AG08396 (cell line): ENCODE measurements around the gene CD22.

ENCODE experiments used
- DNase-seq: peaks from one replicate; pipeline ENCODE4 v3.0.0; 2012; ENCODE audit warnings: low spot score, mixed read lengths

Gene CD22

DNA sequence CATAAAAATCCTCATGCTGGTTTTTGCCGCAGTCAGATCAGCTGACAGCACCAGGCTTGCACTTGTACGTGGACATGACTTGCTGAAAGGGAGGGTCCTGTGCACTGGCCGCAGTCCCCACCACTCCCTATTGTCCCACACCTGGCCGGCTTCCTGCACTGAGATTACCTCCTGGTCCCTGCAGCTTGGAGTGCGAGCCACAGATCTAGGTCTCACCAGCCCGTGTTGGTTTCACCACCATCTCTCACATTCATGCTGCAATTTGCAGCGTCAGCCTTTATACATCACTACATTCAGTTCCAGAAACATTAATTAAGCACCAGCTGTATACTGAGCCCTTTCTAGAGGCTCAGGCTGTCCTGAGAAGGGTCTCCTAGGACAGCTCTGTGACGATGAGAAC is 15.0 kb upstream of the CD22 start:
- DNase-seq, result no peak

GRCh38 chr19:35314858-35315470 is 14.0 kb upstream of the CD22 start:
- no peak for DNase-seq

- no peak for DNase-seq
Measured at GRCh38 chr19:35315883-35316282, 13.1 kb upstream of the CD22 start.

- DNase-seq, result no peak
Measured at GRCh38 chr19:35316560-35316959, 12.4 kb upstream of the CD22 start.

DNA sequence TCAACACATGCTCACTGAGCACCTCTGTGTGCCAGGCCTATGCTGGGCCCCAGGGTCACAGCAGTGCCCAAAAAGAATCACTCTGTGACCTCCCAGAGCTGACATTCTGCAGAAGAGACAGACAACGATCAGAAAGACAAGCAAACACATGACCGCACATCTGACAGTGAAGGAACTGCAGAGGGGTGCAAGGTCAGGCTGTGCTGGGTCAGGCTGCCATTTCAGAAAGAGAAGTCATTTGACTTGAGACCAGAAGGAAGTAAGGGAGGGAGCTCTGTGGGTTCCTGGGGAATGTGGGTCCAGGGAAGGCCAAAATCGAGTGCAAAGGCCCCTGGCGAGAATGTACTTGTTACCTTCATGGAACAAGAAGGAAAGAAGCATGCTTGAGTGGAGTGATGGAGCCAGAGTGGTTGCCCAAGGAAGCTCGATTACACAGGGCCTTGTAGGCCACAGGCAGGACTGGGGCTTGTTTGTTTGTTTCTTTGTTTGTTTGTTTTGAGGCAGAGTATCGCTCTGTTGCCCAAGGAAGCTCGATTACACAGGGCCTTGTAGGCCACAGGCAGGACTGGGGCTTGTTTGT is 11.4 kb upstream of the CD22 start:
- DNase-seq, result no peak

- peak; percentile 72 for DNase-seq
Measured at GRCh38 chr19:35318679-35319448, 10.1 kb upstream of the CD22 start.

- no peak for DNase-seq
Measured at GRCh38 chr19:35320065-35320713, 8.8 kb upstream of the CD22 start.

- DNase-seq, result no peak
Measured at GRCh38 chr19:35321291-35321690, 7.7 kb upstream of the CD22 start.

- DNase-seq, result no peak
Measured at GRCh38 chr19:35322014-35322413, 7.0 kb upstream of the CD22 start.

GRCh38 chr19:35327642-35328041 is 1.3 kb upstream of the CD22 start:
- DNase-seq, result no peak

GRCh38 chr19:35329323-35329722 is 336 bp downstream of the CD22 start:
- DNase-seq, result no peak

- no peak for DNase-seq
Measured at GRCh38 chr19:35330475-35330874, 1.5 kb downstream of the CD22 start.

GRCh38 chr19:35331551-35332214 is 2.7 kb downstream of the CD22 start:
- no peak for DNase-seq

DNA sequence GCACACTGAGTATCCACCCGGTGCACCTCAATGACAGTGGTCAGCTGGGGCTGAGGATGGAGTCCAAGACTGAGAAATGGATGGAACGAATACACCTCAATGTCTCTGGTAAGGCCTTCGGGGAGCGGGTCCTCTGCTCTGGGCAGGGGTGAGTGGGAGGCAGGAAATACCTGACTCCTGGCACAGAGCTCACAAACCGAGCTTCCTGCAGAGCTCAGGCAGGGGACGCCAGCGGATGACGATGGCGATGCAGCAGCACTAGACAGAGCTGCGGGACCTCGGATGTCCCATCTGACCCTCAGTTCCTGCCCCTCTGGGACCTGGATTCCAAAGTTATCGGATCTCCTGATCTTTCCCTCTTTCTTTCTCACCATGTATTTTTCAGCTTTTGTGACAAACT is 3.8 kb downstream of the CD22 start:
- DNase-seq, result no peak

DNA sequence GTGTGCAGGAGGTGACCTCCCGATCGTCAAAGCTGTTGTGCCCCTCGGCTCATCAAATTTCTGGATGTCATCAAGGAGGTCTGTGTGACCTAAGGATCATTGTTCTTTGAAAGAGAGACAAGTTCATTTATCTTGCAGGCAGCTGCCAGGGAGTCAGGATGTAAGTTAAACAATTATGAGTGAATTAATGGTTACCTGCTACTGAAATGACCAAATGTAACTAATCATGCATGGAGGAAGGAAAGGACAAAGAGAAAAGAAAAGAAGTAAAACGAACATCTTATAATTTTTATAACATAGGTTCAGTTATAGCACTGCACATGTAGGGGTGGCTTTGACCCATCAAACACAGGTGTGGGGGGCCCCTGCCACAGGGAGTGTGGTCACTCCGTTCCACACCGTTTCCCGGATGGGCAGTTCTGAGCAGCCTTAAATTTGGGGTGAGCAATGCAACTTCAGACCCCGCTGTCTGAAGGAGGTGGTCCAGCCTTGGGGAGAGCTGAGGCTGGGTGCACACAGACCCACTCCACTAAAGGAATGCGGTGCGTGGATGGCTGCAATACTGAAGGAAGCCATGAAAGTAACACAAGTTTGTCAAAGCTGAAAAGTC is 5.3 kb downstream of the CD22 start:
- no peak for DNase-seq

- DNase-seq, result no peak
Measured at GRCh38 chr19:35336166-35336955, 7.4 kb downstream of the CD22 start.

GRCh38 chr19:35337097-35337983 is 8.4 kb downstream of the CD22 start:
- DNase-seq, result no peak

- DNase-seq, result no peak
Measured at GRCh38 chr19:35337984-35338296, 9.0 kb downstream of the CD22 start.

- no peak for DNase-seq
Measured at GRCh38 chr19:35340431-35340830, 11.4 kb downstream of the CD22 start.

GRCh38 chr19:35341006-35341405 is 12.0 kb downstream of the CD22 start:
- no peak for DNase-seq
